HG03108 (cell line): ENCODE results near the gene ACSF2.
A peak's percentile ranks its signal among the peaks of the same experiment; 100 is the strongest.
"Not testable (repeated sequence)": the region's sequence is repeated elsewhere in the genome, so short reads cannot be mapped to it uniquely, and the experiment has no call there.

Experiments
- ATAC-seq: cut with Tn5 transposase; IDR thresholded peaks from one replicate; pipeline ENCODE4 v1.9.1; 2021; ENCODE audit warnings: moderate library complexity; ENCODE audit not compliant: unreplicated experiment

Gene ACSF2

DNA sequence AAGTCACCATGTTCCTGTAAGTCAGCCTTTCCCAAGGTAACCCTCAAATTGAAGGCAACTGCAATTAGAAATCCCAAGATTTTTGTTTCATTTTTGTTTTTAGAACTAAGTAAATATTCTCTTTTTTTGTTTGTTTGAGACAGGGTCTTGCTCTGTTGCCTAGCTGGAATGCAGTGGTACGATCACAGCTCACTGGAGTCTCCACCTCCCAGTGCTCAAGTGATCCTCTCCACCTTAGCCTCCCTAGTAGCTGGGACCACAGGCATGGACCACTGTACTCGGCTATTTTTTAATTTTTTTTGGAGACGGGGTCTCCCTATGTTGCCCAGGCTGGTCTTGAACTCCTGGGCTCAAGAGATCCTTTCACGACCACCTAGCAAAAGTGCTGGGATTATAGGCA is 18.1 kb upstream of the ACSF2 start:
- no peak for ATAC-seq

DNA sequence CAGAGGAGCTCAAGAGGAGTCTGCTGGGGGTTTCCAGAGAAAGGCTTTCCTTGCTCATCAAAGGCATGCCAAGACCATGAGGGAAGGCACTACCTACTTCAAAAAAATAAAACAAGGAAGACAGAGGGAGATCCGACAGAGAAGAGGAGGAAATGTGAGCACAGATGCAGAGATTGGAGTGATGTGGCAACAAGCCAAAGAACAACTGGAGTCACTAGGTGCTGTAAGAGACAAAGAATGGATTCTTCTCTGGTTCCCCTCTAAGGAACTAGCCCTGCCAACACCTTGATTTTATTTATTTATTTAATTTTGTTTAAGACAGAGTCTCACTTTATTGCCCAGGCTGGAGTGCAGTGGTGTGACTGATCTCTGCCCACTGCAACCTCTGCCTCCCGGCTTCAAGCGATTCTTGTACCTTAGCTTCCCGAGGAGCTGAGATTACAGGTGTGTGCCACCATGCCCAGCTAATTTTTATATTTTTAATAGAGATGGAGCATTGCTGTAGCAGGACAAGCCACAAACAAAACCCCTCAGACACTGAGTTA is 13.8 kb upstream of the ACSF2 start:
- ATAC-seq, result no peak

DNA sequence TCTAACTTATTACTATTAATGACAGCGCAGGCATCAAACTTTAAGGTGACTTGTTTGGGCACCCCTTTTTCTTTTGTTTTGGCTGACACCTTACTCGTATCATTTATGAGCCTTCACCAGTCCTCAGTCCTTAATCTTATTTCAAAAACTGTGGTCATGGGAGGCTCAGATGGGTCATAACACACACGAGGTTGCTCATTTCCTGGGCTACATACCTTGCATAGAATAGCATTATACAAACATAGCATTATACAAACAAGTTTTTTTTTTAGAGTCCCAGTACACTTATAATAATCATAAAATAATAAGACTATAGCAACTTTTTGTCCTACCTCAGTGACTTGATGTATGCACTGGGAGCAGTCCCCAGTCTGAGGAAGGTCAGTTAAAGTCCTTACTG is 11.2 kb upstream of the ACSF2 start:
- no peak for ATAC-seq

DNA sequence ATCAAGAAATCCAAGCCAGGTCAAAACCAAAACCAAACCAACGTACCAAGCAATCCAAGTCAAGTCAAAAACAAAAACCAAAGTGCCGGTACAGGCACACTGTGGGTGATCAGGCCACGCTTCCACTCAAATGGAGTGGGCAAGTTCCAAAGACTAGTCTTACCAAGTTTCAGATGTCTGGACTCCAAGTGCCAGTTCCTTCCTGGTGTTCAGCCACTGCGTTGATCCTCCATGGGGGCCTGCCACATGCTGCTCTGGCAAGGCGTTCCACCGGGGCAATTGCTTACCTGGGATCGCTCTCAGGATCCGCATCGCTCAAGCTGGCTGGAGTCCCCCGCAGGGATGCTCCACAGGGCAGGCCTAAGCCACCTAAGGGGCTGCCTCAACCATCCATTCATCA is 6.4 kb upstream of the ACSF2 start:
- not testable (repeated sequence) for ATAC-seq

DNA sequence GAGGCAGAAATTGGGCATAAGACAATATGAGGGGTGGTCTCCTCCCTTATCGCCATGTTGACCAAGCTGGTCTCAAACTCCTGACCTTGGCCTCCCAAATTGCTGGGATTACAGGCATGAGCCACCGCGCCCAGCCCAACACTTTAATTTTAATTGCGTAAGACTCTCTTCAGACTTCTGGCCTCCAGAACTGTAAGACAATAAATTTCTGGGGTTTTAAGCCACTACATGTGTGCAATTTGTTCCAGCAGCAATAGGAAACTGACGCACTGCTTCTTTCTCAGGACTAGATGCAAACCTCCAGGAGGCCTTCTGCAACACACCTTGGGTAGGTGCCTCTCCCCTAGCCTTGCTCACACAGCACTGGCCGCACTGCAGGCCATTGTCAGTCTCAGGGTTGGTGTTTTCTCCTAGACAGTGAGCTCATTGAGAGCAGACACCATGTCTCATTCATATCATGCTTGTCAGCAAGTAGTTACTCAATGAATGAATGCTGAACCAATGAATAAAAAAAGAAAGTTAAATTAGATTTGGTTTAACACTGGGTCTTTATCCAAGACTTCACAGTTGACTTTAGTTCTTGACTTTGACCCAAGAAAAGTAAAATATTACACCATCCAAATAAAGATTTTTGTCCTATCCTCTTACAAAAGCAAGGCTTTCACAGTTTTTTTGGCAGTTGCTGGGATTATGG is 5.5 kb upstream of the ACSF2 start:
- ATAC-seq, result no peak

DNA sequence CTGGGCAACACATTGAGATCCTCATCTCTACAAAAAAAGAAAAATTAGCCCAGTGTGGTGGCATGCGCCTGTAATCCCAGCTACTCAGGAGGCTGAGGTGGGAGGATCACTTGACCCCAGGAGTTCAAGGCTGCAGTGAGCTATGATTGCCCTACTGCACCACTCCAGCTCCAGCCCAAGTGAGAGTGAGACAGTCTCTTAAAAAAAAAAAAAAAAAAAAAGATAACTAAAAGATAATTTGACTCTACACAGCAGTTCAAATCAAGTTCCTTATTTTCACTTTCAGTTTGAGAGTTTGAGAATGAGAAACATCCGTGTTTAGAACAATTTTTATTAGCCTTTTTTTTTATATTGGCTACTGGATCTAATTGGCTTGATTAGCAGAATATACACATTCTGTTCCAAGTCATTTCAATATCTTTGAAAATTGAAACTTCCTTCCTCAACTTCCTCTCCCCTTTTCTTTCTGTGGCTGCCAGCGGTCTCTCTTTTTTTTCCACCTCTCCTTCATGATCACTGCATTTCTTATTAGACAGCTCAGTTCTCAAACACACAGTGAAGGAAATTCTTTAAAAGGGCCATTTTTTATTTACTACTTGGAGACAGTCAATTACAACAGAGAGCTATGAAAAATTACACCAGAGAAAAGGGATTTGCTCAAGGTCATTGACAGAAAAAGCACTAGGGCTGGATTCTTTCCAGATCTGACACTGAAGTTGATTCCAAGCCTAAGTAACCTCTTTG is 4.5 kb upstream of the ACSF2 start:
- ATAC-seq, result no peak

DNA sequence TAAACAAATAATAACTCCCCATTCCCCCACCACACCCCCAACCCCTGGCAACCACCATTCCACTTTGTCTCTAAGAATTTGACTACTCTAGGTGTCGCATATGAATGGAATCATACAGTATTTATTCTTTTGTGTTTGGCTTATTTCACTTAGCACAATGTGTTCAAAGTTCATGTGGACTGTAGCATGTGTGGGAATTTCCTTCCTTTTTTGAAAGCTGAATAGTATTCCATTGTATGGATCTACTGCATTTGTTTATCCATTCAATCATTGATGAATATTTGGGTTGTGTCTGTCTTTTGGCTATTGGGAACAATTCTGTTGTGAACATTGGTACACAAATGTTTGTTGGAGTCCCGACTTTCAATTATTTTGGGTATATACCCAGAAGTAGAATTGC is 3.3 kb upstream of the ACSF2 start:
- ATAC-seq, result no peak

DNA sequence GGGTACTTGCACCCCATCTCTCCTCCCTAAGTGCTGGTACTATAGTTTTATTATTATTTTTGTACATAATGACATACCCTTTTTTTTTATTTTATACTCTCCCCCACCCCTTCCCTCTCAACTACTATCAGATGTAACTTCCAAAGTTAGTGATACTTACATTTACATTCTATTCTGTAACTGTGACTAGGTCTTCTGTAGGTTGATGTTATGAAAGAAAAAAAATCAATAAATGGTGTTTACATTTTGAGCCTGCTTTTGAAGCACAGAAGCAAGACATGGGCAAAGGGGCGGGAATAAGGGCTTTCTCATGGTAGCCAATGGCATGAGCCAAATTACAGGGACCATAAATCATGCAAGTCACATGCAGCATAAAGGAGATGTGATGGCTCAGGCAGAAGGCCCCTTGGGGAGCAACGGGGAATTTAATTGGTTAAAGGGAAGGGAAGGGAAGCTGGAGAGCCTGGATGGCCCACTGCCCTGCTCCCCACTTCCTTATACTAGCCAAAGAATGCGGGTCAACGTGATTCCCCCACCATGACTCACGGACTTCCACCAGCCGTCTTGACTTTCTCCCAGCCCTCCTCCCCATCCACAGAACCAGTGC is 2.4 kb upstream of the ACSF2 start:
- no peak for ATAC-seq

DNA sequence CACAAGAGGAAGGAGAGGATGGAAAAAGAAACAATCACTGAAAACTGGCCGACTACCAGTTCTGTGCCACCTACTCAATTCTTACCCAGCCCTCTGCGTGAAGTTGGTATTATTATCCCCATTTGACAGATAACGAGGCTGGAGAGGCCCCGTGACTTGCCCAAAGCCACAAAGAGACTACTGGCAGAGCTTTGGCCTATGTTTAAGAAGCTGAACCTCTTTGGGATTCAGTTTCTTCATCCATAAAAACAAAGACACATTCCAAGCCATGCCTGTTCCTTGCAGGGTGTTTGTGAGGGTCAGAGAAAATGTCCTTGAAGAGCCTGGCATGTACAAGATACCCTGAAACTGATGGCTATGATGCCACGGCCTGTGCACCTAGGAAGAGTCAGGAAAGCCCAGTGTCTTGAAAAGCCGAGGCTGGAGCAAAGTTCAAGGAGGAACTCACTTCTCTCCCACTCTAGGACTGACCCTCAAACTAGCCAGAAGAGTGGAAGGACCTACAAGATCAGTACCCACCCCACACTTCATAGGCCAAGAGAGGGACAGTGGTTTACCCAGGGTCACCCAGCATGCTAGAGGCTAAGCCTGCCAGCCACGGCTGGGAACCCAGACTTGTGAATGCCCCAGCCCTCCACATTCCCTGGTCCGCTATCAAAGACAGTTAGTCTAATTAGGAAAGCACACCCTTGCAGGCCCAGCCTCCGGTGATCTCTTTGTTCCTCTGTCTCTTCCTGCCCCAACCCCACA is 1.6 kb upstream of the ACSF2 start:
- ATAC-seq, result no peak

DNA sequence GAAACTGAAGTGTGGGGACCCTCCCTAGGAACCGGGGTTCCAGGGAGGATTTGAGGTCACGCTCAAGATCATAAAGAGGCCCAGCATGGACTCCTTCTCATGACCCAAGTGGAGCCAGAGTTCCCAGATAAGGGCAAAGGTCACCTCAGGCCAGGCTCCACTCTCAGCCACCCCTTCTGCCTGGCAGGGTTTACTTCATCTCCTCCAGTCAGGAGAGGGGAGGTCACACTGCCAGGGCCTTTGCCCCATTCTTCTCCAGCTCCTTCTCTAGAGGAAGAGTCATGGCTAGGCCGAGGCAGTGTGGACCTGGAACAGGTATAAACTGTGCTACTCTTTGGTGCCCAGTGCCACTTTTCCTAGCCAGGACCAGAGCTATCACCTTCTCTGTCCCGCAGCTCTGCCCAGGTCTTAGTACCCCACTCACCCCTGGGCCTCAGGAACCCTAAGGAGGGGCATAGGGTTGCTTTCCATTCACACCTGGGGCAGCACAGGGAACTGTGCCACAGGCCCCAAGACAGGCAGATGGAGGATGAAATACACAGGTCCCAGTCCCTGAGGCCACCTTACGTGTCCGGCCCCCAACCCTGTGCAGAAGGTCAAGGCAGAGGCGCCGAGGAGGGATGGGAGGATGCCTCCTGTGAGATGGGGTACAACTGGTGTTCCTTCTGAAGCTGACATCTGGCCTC is 879 bp upstream of the ACSF2 start:
- peak; percentile 5 for ATAC-seq

DNA sequence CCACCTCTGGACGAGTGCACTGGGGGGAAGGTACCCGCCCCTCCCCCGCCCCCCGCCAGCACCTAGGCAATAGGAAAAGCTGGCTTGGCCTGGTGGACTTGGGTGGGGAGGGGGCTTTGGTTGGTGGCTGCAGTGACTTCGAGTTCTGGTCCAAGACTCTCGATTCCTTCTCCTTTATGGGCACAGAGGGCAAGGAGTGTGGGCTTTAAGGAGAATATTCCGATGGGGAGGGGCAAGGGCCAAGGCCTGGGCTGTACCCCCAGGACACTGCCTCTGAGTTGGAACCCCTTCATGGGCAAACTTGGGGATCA is 409 bp downstream of the ACSF2 start:
- no peak for ATAC-seq

DNA sequence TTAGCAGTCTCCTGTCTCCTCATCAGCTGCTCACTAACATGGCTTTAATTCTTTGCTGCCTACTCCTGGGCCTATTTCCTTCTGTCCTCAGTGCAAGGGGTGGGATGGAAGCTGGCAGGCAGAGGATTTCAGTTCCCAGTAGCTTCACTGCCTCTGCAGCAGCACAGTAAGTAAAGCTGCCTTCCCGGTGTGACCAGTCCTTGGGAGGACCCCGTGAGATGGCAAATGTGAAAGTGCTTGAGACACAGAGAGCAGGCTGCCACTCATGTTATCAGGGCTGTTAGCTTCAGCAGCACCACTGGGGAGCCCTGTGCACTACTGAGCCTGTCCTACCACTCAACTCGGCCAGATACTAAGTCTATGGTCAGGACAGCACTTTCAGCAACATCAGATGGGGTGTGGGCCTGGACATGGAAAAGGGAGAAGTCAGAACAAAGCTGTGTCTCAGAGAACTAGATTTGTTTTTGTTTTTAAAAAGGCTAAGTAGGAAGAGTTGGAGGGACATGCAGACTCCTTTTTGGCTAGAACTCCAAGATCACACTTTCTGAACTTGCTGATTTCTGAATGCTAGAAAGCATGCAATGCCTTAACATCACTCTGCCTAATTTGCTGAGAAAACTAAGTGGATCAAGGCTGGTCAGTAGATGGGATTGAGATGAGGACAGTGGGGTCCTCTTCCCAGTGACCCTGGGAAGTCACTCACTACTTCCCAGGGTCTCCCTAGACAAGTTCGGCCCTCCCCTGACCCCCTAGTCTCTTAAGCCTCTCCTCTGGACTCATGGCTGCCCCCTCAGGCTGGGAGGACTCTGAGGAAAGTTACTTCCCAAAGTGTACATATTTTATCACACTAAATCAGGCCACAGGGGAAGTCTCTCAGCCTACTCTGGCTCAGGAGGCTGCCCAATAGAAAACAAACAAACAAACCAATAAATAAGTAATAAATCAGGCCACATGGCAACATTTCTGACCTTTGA is 1.1 kb downstream of the ACSF2 start:
- ATAC-seq, result no peak

DNA sequence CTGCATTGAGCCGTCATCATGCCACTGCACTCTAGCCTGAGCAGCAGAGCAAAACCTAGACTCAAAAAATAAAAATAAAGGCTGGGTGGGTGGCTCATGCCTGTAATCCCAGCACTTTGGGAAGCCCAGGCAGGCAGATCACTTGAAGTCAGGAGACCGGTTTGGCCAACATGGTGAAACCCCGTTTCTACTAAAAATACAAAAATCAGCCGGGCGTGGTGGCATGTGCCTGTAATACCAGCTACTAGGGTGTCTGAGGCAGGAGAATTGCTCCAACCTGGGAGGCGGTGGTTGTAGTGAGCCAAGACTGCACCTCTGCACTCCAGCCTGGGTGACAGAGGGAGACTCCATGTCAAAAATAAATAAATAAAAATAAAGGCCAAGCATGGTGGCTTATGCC is 2.1 kb downstream of the ACSF2 start:
- not testable (repeated sequence) for ATAC-seq

DNA sequence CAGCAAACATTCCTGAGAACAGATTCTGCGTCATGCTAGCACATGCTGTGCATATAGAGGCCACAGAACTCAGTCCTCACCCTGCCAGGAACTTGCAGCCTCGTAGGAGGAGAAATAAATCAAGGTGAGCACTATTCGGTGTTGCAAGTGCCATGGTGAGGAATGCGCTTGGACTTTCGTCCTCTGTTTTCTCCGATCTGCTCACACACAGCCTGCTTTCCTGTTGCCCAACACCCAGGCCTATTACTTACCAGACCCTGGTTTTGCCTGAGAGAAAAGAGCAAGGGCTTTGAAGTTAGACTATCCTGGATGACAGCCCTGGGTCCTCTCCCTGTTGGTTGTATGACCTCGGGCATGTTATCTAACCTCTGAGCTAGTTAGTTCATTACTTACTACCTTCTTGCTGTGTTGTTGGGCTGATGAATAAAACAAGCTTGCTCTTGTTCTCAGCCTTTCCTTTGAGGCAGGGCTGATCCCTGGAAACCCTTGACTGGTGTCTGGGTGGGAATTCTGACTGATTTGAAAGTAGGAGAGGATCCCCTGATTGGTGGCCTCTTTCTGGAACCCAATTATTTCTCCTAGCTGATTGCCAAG is 2.9 kb downstream of the ACSF2 start:
- ATAC-seq, result no peak

DNA sequence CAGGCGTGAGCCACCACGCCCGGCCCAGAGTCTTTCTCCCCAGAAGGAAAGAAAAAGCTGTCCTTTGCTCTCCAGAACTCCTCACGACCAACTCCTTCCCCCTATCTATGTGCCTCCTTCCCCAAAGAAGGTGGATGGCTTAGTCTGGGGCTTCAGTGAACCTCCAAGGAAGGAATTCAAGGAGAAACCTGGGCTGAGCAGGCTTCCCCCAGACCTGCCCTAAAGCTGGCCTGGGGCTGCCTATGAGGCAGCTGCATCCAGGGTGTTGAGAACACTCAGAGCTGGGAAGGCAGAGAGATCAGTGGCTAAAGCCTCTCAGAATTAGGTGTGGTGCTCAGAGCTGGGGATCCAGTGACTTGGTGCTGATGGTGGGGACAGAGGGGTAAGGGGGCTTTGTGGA is 3.8 kb downstream of the ACSF2 start:
- ATAC-seq, result no peak

DNA sequence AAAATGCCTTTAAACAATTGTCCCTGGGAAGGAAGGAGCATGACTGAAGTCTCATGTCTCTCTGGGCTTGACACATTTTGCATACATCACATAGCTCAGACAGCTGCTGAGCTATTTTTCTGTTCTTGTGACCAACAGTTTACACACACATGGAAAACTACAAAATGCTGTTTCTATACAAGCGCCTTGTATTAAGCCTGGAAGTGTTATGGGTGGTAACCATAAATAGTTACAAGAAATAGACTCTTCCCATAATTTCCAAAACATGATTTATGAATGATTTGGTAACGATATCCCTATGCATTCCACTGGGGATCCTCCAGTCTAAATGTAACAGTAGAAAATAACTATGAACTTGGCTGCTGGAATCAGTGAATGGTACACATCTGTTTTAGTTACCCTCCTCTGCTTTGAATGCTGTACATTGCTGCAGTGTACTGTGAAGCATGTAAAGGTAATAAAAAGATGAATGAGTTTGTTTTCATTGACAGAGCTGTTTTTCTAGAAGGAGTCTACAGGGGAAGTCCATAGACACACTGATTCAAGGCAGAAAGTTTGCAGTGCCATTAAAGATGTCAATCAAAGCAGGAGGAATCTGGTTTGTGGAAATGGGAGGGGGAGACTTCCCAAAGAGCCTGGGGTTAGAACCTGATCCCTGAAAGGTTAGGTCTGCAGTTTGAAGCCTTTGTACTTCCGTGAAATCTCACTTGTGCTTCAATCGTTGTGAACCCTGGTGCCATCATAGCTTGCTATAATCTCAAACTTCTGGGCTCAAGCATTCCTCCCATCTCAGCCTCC is 5.0 kb downstream of the ACSF2 start:
- ATAC-seq, result no peak

DNA sequence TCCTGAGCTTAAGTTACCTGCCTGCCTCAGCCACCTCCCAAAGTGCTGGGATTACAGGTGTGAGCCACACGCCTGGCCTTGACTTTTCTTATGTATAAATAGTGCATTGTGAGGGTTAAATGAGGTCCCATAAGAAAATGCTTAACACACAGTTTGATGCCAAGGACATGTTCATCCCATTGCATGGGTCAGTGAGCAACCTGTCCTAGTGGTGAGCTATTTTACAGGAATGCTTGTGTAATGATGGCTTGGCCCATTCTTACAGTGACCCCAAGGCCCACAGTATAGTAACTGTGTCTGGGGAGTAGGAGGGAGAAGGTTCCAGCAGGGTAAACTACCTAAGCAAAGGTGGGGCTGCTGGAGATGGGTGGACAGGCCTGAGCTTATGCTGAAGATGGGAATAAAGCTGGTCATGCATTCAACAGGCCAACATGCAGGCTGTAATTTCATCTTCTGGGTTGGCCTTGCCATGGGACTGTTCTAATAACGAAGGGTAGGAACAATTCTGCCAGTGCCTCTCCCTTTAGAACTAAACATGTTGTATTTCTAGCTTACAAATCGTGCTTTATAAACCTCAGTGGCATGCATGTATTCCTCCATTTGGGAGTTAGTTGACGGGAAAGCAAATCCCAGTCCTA is 6.2 kb downstream of the ACSF2 start:
- no peak for ATAC-seq

DNA sequence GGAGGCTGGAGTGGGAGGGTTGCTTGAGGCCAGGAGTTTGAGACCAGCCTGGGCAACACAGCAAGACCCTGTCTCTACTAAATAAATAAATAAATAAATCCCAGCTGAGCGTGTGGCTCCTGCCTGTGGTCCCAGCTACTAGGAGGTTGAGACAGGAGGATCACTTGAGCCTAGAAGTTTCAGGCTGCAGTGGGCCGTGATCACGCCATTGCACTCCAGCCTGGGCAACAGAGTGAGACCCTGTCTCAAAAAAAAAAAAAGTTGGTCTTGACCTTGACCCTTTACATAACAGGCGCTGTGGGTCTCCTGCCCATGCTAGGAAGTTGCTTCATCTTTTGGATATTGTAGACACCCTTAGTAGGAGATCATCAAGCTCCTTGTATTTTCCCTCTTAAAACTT is 11.4 kb downstream of the ACSF2 start:
- no peak for ATAC-seq
